Measurements from ENCODE around the gene R3HCC1L.

R3HCC1L gene

GRCh38 chr10:98231417-98231816, 97.0 kb downstream of the R3HCC1L start:
- DNase-seq (ENCODE audit: low read depth, low spot score) = no peak

DNA sequence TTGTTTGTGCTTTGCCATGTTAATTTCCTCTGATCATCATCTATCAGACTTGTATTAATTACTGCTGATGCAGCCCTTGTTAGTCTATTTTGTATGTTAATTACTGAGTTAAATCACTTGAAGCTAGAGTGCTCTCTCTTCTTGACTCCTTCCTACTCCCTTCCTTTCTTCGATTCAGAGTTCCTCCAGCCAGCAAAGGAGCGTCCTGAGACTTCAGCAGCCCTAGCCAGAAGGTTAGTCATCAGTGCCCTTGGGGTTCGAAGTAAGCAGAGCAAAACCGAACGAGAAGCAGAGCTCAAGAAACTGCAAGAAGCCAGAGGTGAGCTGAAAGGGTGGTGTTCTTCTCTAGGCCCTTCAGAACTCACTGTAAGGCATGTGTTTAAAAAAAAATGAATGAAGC, 101.4 kb downstream of the R3HCC1L start:
- DNase-seq (ENCODE audit: low read depth, low spot score) = no peak

GRCh38 chr10:98236862-98237261, 102.4 kb downstream of the R3HCC1L start:
- DNase-seq (ENCODE audit: low read depth, low spot score) = no peak

GRCh38 chr10:98238391-98238790, 103.9 kb downstream of the R3HCC1L start:
- no peak for DNase-seq (ENCODE audit: low read depth, low spot score)

- no peak for DNase-seq (ENCODE audit: low read depth, low spot score)
Observed at GRCh38 chr10:98240524-98240923, 106.1 kb downstream of the R3HCC1L start.

- DNase-seq (ENCODE audit: low read depth, low spot score) = no peak
Observed at GRCh38 chr10:98242823-98243222, 108.4 kb downstream of the R3HCC1L start.

GRCh38 chr10:98244141-98244540, 109.7 kb downstream of the R3HCC1L start:
- no peak for DNase-seq (ENCODE audit: low read depth, low spot score)

GRCh38 chr10:98244586-98244985, 110.1 kb downstream of the R3HCC1L start:
- no peak for DNase-seq (ENCODE audit: low read depth, low spot score)

DNA sequence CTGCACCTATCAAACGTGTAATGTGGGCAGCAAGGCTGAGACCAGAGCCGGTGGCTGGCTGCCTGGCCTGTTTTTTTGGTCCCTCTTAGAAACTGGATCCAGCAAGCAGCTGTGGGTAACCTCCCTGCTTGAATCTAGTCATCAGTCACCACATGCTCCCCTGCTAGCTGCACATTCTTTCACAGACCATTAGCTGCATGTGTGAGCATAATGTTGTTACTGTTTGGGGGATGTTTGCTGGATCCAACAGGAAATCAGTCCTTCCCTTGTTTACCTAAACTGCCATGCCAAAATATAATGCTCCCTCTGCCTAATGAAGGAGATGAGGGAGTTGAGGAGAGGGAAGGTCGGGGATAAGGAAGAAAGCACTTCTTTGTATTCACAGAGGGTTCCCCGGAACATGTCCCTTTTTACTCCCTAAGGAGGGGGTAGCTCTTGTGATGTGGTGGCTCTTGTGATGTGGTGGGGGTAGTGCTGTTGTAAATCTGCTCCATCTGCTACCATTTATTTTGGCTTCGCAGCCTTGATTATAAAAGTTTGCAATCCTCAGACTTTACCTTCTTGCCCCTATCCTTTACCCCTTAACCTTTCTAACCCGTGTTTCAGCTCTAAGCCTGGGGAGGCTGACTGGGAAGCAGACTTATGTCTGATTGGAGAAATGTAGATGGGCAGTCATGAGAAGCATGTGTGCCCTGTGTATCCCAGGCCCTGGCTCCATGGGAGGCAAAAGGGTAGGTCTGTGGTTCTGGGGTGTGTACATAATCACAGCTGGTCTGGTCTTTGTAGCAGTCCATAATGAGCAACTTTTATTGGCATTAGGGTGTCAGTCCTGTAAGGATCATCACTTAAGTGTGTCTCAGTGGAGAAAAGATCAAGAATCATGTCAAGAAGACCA, 112.7 kb downstream of the R3HCC1L start:
- DNase-seq (ENCODE audit: low read depth, low spot score) = no peak

DNA sequence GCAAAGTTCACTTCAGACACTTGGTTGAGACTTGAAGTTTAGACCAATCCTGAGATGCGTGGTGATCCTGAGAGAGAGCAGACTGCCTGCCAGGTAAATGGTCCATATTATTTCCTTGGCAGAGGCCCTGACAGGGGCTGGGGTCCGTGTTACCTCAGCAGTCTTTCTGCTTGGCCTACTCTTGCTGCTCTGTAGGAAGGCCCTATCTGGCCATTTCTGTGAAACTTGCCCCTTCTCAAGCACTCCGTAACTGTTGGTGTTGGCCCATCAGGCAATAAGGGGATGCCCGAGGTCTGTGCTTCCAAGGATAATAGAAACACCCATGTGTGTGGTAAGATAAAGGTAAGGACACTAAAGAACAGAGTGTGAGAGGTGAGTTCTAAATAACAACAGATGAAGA, 113.6 kb downstream of the R3HCC1L start:
- no peak for DNase-seq (ENCODE audit: low read depth, low spot score)

DNA sequence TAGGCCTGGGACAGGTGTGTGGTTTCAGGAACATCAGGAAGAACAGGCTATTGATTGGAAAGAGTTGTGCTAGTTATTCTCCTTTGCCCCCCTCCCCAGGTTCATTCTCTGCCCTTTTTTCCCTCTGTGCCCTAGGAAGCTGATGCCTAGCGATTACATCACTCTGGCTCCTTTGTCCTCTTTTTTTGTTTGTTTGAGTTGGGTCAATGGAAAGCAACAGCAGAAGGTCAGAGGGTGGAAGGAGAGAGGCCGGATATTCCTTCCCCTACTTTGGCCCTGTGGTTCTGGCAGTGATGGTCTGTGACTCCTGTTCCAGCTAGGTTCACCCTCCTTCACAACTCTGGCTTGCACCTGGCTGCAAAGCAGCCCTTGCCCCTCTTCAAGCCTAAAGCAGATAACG, 114.7 kb downstream of the R3HCC1L start:
- DNase-seq (ENCODE audit: low read depth, low spot score) = no peak

GRCh38 chr10:98251399-98251798, 116.9 kb downstream of the R3HCC1L start:
- no peak for DNase-seq (ENCODE audit: low read depth, low spot score)

DNA sequence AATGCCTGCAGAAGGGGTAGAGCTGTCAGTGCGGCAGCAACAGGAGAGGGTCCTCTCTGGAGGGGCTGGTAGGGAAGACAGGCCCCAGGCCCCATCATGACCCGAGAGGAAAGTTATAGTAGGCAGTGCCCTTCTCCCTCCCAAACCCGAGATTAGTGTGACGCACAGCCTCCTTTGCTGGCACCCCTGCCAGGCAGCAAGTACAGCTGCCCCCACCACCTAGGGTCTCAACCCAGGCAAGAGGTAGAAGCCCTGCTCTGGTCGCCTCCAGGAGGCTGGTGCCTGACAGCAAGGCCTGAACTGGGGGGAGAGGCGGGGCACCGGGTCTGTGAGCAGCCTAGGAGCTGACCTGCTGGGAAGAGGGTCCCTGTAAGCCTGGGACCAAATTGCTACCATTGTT, 118.0 kb downstream of the R3HCC1L start:
- DNase-seq (ENCODE audit: low read depth, low spot score) = no peak

- DNase-seq (ENCODE audit: low read depth, low spot score) = no peak
Observed at GRCh38 chr10:98253499-98253898, 119.0 kb downstream of the R3HCC1L start.

DNA sequence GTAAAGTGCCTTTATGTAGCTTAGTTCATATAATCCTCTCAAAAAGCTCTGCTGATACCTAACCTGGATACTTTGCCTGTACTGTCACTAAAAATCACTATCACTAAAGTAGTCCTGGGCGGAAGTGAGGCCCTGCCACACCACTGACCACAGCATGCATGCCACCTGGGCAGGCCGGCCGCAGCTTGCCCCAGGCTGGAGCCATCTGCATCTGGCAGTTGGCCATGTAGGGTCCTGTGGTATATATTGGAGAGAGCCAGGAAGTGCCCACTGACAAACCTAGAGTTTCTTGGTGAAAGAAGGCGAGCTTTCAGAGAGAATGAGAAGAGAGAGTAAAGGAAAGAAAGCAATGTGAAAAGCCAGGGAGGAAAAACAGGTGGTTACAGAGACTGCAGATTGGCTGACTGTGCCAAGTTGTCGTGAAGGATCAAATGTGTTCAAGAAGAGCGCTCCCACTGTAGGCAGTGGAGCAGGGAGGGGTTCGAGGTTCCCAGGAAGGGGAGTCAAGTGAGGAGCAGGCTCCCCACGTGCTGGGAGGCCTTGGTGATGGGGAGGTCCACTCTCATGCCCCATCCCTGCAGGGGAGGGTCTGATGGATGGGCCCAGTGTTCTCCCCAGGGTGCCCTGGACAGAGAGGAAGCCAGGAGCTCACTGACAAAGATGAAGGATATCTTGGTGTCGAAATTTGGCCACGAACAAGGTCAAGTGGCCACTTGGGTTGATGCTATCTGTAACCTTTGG, 119.9 kb downstream of the R3HCC1L start:
- DNase-seq (ENCODE audit: low read depth, low spot score) = no peak

- no peak for DNase-seq (ENCODE audit: low read depth, low spot score)
Observed at GRCh38 chr10:98255146-98255877, 120.9 kb downstream of the R3HCC1L start.

- DNase-seq (ENCODE audit: low read depth, low spot score) = no peak
Observed at GRCh38 chr10:98256692-98257091, 122.2 kb downstream of the R3HCC1L start.

- DNase-seq (ENCODE audit: low read depth, low spot score) = no peak
Observed at GRCh38 chr10:98257198-98257597, 122.7 kb downstream of the R3HCC1L start.

DNA sequence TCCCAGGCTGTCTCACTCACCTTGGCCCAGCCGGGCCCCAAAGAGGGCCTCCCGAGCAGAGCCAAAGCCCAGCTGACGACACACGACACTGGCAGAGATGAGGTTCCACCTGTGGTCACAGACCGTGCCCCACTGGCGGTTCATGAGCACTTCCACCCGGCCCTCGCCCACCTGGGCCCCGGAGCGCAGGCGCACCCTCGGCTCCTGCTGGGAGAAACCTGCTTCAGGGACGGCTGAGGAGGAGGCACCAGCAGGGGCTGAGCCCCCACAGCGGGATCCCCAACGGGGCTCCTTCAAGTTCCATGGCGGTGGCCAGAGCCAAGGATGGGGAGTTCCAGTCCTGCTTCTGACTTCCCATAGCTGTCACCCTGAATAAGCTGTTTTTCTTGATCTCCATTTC, 123.5 kb downstream of the R3HCC1L start:
- no peak for DNase-seq (ENCODE audit: low read depth, low spot score)

GRCh38 chr10:98258683-98259454, 124.4 kb downstream of the R3HCC1L start:
- DNase-seq (ENCODE audit: low read depth, low spot score) = no peak

DNA sequence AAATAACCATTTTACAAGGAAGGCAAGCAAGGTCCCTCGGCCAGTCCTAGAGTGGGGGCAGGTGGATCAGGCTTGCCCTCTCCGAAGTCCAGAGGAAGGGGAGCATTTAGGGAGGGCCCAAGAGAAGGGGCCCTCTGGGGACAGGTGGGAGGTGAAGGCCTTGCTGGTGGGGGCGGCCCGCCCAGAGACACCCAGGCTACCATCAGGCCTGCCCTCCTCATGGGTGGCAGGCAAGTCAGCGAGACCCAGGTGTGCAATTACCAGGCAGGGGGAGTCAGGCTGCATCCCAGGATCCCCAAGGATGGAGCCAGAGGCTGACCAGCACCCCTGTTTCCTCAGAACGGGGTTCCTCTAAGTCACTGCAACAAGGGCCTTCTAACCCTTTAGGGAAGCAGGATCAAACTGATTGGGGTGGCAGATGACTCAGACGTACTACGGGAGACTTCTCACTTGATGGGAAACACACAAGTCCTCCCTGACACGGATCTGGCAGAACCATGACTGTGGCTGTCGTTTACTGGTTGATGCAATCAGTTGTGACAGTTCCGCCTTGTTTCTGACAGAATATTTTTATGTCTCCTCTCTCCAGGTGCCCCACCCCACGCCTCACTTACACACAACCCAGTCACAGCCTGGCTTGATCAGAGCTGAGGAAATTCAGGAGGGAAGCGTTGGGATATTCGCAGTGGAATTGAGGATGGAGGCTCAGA, 125.3 kb downstream of the R3HCC1L start:
- DNase-seq (ENCODE audit: low read depth, low spot score) = no peak

Data from iPS DF 19.7 (cell line).